Measurements from ENCODE around the gene MCM9. TPM values are rescaled to one million over a fixed set of nuclear protein-coding genes. Genes with fewer than 3 reads are reported as not detected.

MCM9 gene
- total RNA-seq, 1 donor from 2014 or later = 28.8 TPM

DNA sequence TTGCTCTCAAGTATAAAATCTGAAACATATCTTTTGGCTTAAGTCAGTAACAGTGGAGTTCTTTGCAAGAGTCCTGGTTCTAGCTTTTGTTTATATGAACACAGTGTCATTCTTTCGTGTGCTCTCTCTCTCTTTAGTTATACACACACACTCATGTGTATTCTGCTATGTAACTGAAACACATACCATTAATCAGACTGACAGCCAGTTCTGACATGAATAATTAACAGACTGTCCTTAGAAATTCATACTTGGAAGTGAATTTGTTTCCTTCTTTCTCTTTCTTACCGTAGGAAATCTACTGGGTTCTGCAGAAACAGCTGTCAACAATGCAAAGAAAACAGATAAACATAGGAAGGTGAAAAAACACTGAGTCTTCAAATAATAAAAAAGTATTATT, 2.5 kb downstream of the MCM9 start:
- DNase-seq (ENCODE audit: low read depth) = peak; percentile 22

DNA sequence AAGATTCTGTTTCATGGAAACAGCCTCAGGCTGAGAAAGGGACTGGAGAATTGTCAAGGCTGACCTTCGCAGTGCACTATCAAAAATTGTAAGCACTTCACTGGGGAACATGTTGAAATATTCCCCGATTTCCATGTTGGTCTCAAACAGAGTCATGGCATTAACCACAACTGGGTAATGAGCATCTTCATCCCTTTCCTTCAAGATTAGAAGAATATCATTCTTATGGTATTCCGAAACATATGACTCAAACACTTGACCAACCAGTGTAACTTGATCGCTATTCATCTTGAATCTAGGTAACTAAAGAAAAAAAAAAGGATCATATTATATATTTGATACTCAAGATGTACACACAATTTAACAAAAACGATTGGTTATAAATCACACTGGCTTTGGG, 3.5 kb downstream of the MCM9 start:
- DNase-seq (ENCODE audit: low read depth) = no peak

- DNase-seq (ENCODE audit: low read depth) = peak; percentile 4
Measured at GRCh38 chr6:118930680-118931079, 4.3 kb downstream of the MCM9 start.

DNA sequence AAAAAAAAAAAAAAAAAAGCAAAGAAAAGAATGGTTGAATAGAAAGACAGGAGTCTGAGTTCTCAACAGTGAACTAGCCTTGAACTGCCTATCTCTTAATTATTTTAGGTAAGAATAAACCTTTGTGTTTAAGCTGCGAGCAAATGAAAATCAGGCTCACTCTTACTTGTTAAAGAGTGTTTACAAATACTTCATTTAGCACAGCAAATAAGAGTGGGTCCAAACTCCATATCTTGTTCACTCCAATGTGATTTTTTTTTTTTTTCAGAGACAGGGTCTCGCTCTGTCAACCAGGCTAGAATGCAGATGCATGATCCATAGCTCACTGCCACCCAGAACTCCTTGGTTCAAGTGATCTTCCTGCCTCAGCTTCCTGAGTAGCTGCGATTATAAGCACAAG, 11.9 kb downstream of the MCM9 start:
- DNase-seq (ENCODE audit: low read depth) = no peak

GRCh38 chr6:118921084-118921483, 13.9 kb downstream of the MCM9 start:
- DNase-seq (ENCODE audit: low read depth) = no peak

DNA sequence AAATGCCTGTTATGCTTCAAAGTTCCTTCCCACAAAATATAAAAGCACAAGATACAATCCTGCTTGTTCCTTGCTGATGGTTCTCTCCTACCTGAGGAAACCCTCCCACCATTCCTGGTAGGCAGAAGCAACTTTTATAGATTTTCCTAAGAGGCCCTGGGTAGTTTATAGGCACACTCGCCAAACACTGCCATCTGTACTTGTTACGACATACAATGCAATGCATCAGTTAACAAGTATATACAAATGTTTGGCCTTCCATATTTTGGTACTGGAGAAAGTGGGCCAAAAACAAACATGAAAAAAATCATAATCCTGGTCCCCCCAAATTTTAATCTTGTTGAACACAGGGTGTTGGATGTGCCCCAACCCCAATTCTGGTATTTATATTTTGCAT, 16.6 kb downstream of the MCM9 start:
- DNase-seq (ENCODE audit: low read depth) = peak; percentile 6

- no peak for DNase-seq (ENCODE audit: low read depth)
Measured at GRCh38 chr6:118917546-118918328, 17.2 kb downstream of the MCM9 start.

DNA sequence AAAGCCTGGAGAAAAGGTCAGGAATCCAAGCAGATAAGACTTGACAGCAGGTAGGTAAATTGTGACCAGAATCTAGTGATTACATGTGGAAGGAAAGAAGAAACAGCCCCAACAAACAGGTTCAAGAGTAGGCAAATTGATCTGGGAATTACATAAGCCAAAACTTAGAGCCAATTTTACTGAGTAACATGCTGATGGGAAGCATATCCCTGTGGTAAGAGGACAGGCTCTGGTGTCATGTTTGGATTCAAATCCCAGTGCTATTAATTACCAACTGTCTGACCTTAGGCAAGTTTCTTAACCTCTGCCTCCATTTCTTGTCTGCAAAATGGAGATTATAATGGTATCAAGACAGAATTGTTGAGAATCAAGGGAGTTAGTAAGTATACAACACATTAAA, 20.4 kb downstream of the MCM9 start:
- no peak for DNase-seq (ENCODE audit: low read depth)

DNA sequence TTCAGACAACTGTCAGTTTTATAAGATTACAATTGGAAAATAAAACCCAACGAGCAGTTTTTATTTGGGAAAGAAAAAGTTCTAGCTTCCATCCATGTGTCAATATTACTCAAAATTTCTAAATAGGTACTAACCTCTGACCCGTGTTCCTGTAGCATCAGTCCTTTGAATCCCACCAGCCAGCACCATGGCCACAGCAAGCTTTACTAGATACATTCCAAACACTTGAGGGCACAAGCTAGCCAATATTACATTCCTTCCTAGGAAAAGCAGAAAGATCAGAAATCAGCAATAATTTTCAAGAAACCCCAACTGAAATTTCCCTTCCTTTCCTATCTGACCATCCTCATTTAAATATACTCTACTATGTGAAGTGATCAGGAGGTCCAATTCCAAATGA, 21.8 kb downstream of the MCM9 start:
- no peak for DNase-seq (ENCODE audit: low read depth)

DNA sequence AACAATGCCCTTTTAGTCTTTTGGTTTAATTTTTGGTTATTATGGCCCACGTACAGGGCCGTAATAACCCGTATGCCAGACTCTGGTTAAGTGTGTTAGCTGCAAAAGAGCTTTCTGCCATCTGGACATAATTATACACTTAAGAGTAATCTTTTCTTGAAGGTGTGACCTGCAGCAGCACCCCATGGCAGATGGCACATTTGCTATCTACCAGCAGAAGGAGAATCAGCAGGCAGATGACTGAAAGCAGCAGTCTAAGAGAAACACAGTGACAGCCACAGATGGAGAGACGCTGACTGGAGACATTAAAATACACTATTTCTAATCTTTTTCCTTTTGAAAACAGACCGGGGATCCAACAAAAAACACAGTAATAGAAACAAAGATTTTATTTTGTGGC, 22.3 kb downstream of the MCM9 start:
- no peak for DNase-seq (ENCODE audit: low read depth)

- DNase-seq (ENCODE audit: low read depth) = peak; percentile 71
Measured at GRCh38 chr6:118908441-118908840, 26.5 kb downstream of the MCM9 start.

- DNase-seq (ENCODE audit: low read depth) = peak; percentile 38
Measured at GRCh38 chr6:118905851-118906250, 29.1 kb downstream of the MCM9 start.

DNA sequence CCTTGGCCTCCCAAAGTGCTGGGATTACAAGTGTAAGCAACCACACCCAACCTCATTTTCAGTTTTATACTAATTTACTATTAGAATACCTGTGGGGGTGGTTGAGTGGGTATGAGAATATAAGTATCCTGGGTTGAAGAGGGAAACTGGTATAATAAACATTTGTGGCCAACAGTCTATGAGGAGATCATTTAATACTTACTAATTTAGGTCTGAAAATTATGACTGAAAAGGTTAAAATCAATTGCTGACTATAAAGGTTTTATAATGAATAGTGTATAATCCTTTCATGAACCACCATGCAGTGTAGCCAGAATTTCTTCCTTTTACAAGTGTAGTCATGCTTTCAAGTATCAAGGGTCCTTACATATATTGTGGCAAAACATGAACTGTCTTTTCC, 29.9 kb downstream of the MCM9 start:
- no peak for DNase-seq (ENCODE audit: low read depth)

DNA sequence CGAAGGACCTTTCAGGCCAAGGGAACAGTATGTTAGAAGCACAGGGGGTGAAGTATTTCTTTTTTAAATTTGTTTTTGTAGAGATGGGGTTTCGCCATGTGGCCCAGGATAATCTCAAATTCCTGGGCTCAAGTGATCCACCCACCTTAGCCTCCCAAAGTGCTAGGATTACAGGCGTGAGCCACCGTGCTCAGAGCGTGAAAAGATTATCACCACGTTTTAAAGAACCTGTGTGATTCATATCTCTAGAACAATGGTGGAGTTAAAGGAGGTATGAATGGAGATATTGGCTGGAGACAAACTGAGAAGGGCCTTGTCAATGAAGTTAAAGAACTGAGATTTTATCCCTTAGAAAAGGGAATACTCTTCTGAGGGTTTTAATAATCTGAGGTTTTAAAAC, 31.3 kb downstream of the MCM9 start:
- DNase-seq (ENCODE audit: low read depth) = no peak

DNA sequence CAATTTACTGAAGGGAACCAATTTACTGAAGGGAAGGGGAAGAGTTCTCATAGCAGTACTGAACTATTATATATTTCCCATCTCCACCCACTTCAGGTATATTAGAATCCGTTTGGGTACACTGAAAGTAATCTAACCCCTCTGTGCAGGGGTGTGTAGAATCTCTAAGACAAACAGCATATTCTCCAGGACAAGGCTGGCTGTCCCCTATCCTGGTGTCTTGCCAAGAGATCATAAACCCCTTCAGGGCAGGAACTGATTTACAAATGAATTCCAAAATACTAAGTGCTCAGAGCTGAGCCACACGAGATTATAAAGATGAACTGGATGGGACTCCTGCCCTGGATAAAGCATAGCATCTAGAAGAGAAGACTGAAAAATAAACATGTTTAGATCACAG, 31.8 kb downstream of the MCM9 start:
- no peak for DNase-seq (ENCODE audit: low read depth)

DNA sequence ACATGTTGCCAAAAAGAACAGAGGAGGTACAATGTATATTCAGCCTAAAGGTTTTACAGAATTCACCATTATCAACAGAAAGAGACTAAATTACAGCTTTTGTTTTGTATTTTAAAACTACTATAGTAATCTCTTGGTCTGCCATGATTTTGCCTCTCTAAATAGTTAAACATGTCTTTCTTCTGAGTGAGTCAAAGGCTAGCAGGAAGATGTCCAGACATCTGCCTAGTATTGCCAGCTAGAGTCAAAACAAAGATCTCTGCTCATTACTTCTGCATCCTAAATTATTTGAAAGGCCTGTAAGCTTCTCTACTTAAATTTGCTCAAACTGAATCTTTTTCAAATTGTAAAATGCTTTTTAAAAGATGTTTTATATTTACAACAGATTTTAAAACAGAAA, 32.2 kb downstream of the MCM9 start:
- DNase-seq (ENCODE audit: low read depth) = no peak

- no peak for DNase-seq (ENCODE audit: low read depth)
Measured at GRCh38 chr6:118899948-118900347, 35.0 kb downstream of the MCM9 start.

- DNase-seq (ENCODE audit: low read depth) = peak; percentile 66
Measured at GRCh38 chr6:118897386-118897785, 37.6 kb downstream of the MCM9 start.

- DNase-seq (ENCODE audit: low read depth) = peak; percentile 76
Measured at GRCh38 chr6:118896339-118897136, 38.4 kb downstream of the MCM9 start.

DNA sequence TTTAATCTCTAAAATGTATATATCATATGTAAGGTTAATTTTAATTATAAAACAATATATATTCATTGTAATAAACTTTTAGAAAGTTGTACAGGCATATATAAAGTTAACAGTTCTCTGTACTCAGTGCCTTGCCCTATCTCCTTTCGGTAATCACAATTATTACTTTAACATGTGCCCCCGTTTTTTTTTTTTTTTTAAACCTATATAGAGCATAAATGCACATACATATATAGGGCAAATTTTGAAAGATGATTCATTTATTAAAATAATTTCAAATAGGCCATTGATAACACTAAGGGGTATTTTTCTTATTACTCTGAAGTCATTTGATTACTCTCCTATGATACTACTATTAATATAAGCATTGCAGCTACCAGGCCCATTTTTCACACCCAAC, 39.1 kb downstream of the MCM9 start:
- DNase-seq (ENCODE audit: low read depth) = no peak

DNA sequence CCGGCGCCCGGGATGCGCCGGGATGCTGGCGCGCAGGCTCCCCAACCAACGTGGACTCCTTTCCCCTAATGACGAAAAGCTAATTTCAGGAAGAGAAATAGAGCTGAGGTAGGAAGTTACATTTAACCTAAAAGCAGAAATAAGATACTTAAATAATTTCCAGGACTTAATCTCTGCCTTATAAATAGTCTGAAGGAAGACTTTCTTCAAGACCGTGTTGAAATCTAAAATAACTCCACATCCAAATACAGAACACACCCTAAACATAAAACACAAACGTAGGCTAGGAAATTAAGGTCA, 39.7 kb downstream of the MCM9 start:
- DNase-seq (ENCODE audit: low read depth) = no peak

- peak; percentile 49 for DNase-seq (ENCODE audit: low read depth)
Measured at GRCh38 chr6:118894425-118895260, 40.3 kb downstream of the MCM9 start.
